Stimulated activated CD4-positive, alpha-beta T cell treated with anti-CD3 and anti-CD28 coated beads, Interleukin-2, amount 100 ng/mL, for 24 hours (primary cell): ENCODE results near the gene ATF7IP.
A peak's percentile ranks its signal among the peaks of the same experiment; 100 is the strongest.
"Not testable (repeated sequence)": the region's sequence is repeated elsewhere in the genome, so short reads cannot be mapped to it uniquely, and the experiment has no call there.

ENCODE experiments used
- DNase-seq, 2 donors: peaks; one replicate each; pipeline ENCODE4 v3.0.0-alpha.2; 2020

ATF7IP gene

DNA sequence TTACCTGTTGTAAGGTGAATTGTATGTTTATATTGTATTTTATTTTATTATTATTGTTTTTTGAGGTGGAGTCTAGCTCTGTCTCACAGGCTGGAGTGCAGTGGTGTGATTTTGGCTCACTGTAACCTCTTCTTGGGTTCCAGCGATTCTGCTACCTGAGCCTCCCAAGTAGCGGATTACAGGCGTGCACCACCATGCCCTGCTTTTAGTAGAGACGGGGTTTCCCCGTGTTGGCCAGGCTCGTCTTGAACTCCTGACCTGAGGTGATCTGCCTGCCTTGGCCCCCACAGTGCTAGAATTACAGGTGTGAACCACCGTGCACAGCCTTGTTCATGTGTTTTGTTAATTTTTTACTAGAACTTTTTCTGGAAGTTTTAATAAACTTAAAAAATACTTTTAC, 3.8 kb downstream of the ATF7IP start:
- DNase-seq, result no peak

DNA sequence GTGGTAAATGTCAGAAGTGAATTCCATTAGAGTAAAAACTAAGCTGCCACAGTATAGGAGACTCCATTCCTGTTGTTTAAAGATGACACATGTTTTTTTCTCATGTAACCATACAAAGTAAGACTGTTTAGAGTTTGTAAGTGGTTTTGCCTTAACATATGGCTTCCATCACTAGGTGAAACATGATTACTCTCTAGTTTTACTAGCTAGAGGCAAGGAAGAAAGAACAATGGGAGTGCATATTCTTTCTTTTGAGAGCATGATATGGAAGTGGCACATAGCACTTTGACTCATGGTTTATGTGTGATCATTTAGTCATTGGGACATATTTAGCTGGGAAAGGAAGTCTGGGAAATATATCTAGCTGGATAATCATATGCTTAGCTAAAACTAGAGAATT, 7.7 kb downstream of the ATF7IP start:
- no peak for DNase-seq

DNA sequence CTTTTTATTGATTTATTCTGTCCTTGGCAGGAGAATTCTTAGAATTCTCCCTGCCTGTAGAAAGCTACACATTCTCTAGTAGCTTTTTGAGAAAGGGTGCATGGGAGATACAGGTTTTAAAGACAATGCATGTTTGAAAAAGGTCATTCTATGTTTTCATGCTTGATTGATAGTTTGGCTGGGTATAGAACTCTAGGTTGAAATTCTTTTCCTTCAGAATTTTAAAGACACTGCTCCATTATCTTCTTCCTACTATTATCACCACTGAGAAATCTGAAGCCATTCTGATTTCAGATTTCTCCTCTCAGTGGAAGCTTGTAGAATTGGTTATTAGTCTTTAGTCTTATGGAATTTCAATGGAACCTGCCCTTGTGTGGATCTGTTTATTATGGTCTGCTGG, 14.0 kb downstream of the ATF7IP start:
- DNase-seq, result no peak

DNA sequence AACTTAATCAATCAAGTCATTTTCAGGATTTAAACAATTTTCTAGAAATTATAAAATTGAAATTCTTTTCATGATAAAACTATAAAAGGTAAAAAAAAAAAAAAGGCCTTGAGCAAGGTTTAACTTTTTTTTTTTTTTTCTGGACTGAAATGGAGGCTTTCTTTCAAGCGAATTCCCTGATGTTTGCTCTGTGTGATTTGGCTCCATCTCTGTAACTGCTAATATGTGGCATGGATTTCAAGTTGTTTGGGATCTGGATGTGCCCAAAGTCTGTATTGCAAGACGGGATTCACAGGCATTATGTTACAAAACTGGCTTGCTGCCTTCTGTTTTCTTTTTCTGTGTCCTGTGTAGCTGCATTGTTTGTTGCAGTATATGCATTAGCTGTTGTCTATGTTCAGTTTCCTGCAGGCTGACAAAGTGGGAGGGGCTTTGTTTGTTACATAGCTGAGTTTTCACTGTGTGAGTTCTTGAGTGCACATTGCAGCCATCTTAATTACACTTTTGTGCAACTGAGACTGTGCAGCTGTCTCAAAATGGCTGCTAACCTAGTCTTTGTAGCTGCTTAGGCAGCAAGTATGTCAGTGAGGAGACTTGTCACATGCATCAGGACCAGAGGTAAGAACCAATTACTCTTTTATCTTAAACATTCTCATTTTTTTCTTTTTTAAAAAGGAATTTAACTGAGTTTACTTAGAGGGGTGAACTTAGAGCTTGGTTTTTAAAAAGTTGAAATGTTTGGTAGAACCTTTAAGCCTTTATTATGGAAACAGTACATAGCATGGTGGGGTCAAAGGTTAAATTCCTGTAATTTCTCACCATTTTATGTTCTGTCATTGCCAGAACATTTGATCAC, 19.5 kb downstream of the ATF7IP start:
- peak; percentile 32 to 50 for DNase-seq

DNA sequence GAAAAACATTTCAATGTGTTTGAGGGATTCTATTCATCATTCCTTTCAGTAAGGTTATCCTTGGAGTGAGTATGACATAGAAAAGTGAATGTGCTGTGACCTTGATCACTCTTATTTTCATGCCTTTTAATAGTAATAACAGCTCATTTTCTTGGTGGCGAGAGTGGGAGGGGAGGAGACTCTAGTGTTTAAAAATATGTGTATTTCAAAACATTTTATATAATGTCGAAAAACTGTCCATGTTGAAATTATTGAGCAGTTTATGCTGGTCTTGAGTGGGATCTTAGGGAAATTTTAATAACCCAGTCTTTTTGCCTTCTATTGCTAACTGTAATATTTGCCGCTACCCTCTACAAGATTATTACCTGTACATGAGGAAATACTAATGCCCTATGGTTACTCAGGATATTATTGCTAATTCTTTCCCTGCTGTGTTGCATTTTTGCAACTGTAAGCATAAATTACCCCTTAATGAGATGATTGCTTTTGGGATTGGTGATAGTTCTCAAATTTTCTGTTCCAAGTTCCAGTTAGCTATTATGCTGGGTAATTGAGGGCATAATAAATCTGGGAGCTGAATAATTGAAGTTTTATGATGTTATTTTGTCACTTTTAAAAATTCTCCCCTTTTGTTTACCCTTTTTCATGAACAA, 21.9 kb downstream of the ATF7IP start:
- no peak for DNase-seq

DNA sequence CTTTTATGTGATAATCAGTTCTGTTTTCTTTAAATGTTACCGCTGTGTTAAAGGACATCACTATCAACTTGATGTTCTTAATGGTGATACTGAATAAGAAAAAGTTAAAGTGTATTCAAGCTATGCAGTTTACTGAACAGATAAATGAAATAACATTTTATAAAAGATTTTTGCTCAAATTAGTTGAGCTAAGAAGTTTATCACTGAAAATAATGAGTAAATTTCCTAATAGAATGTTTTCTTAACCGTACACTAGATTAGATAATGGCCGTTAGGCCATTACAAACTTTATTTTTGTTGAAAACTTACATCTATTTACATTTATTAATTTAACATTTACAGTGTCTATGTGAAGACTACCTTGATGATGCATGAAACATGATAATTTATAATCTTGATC, 25.0 kb downstream of the ATF7IP start:
- DNase-seq, result no peak

DNA sequence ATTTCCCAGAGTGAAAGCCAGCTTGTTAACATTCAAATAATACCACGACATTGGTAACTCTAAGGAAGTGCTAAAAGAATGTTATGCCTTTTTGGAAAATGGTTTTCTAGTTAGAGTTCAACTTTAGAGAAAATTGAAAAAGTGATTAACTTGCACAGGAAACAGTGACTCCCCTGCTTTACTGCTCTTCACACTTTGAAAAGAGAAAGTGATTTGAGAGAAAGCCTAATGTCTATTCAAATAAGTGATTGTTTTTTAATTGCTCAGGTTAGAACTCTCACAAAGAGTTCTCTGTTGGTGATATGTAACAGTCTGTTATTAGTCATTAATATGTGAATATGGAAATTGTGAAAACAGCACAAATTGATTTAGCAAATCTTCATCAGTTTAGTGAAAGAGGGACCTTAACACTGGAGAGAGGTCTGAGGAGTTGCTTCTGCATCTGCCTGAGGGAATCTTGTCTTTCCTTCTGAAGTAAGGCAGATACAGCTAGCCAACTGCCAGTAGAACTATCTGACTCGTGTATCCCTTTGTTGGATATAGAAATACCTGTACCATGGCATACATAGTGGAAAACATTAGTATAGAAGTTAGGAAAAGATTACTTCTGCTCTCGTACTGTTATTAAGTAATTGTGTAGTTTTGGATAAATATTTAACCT, 25.5 kb downstream of the ATF7IP start:
- no peak for DNase-seq

DNA sequence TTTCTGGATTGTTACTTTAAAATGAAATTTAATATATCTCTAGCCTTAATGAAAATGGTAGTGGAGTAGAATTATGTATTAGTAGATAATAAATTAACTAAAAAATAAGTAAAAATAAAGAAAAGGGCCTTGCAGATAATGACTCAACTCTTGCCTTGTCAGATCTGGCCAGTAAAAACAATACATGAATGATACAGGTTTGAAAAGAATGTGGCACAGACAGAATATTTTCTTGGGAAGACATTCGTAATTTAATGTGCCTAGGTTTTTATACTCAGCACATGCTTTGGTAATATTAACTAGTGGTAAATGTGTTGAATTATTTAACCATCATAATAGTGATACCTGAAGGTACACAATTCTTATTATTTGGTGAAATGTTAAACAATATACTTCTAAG, 28.3 kb downstream of the ATF7IP start:
- DNase-seq, result no peak

DNA sequence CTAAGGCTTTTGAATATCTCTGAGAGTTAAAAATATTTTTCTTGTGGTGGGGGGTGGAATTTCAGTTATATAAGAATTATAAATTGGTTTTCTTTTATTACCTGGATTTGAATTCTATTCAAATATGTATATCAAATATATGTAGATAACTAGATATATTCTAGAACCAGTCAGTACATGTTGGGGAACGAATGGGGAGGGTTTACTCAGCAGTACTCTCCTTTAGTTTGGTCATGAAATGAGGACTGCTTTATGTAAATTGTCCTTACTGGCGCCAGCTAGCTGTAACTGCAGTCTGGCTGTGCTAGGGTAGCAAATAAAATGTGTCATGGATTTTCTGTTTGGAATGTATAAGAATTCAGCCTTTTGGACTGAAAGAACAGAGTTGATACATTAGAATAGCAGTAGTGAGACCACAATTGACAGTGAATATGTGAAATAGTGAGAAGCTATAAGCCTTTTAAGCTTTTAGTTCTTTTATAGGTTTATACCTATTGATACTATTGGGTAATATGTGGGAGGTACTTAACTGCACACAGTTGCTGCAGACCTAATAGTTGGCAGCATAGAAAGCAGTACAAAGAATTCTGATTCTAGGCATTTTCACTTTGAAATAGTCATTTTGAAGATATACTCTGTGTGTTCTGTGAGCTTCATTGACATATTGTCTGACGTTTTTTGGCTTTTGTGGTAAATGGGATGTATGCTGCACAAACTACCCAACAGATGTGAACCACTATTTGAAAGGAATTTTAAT, 29.0 kb downstream of the ATF7IP start:
- DNase-seq, result peak in 1 of 2 donors; percentile 36

DNA sequence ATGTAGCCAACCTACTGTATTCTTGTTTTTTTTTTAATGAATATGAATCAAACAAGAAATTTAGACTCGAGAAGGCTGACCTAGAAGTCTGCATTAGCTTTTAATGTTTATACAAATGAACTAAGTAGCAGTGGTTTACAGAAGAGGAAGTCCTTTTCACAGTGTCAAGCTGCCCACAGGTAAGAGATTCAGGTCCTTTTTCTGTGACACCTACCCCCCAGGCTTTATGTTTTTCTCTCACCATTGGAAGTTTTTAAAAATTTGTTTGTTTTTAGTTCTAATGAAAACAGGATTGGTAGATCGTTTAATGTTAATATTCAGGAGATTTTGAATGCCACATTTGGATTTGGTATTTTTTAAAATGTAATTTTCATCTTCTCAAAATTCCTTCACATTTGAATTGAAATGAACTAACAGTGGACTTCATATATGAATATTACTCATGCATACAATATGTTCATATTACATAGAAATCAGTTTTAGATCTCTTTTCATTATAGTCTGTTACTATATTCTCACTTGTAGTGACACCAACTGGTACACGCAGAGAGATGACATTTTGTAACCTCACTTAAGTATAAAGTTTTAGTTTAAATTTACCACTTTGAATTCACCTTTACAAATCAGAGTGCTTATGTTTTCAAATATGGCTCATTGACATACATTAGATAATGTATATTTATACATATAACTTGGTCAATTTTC, 29.7 kb downstream of the ATF7IP start:
- DNase-seq, result no peak

DNA sequence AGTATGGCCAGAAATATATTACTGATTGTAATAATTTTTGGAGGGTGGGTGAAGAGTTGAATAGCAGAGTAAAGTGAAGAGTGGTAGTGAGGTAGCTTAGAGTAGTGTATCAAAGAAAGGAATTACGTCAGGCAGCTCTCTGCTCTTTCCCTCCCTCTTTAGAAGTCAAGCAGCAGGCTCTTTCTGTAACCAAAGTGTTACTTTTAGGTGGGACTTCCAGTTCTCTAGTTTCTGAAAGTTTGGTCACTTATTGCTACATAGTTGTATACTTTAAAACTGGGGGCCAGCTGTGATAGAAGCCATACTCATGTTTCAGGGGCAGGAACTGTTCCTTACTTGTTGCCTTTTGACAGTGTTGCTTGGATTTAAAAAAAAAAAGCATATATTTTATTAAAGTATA, 30.6 kb downstream of the ATF7IP start:
- no peak for DNase-seq

DNA sequence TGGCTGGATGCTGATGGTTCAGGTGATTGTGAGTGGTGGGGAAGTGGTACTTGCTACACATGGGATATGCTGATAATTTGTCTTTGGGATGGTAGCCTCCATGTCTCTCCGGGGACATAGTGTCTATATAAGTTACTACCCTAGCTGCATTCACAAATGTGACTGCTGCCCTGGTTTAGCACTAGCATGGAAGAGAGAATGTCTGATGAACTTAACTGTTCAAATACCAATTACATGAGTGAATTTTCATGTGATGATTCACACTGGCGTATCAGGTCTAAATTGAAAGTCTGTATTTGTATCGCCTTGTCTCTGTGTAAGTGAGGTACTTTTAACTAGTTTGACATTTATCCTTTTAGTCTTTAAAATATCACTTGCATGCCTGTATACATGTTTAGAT, 34.4 kb downstream of the ATF7IP start:
- DNase-seq, result no peak

DNA sequence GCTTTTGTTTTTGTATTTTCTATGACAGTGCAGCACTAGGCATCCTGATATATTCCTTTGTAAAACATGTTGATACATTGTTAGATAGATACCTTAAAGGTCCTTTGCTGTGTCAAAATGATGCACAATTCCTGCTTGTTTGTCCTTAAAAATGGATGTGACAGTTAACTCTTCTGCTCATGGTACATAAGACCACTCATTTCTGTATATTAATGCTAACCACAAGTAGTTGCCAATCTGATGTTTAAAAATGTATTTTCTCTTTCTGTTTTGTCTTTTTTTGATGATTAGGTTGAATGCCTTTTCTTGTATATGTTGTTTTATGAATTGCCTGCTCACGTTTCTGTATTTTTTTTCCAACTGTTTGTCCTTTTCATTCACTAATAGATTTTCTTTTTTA, 35.1 kb downstream of the ATF7IP start:
- DNase-seq, result no peak

DNA sequence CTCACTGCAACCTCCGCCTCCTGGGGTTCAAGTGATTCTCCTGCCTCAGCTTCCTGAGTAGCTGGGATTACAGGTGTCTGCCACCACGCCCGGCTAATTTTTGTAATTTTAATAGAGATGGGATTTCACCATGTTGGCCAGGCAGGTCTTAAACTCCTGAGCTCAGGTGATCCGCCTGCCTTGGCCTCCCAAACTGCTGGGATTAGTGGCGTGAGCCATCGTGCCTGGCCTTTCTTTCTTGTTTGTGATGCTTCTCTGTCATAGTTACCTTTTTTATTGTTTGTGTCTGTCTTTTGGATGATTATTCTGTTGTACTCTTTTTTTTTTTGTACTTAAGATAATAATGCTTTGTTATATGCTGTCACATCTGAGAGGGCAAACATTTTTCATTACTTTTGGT, 35.8 kb downstream of the ATF7IP start:
- DNase-seq, result not testable (repeated sequence)

DNA sequence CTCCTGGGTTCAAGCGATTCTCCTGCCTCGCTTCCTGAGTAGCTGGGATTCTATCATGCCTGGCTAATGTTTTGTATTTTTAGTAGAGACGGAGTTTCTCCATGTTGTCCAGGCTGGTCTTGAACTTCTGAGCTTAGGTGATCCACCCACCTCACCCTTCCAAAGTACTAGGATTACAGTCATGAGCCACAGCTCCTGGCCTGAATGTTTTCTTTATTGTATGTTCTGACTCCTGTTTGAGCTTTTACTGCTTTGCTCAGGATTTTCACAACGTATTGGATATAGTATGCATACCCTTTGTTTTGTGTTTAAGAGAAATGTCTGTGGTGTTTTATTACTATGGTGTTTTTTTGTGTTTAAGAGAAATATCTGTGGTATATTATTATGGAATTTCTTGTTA, 37.2 kb downstream of the ATF7IP start:
- DNase-seq, result no peak

DNA sequence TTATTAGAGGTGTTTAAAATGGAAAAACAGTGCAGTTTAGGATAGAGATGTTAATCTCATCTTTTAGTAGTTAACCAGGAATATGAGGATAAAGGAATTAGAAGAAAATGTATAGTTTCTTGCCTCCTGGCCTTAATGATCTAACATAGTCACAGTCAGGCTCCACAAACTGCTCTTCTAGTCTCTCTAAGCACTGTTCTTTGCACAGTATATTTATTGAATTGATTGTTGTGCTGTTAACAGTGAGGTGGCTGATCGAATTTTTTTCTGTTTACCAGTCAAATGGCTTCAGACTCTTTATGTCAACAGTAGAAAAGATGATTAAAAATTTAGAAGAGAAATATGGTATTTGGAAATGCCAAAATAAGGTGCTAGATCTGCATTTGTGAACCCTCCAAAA, 37.8 kb downstream of the ATF7IP start:
- no peak for DNase-seq

DNA sequence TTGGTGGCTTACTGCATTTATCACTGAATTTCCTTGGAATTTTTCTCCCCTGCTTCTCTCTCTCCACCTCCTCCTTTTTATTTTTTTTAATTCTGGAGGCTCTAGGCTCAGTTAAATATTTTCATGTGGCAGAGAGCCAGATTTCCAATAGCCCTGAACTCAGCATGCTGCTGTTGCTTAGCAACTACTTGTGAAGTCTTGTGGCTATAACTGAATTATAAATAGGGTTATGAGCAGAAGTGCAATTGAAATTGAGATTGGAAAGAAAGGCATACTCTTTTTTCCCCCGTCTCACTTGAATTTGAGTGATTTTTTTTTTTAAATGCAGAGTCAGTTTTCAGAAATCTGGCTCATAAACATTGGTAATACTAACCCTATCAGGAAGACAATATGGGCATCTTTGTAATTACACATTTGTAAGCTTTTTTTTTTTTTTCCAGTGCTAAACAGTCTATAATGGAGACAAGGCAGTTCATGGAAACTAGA, 38.3 kb downstream of the ATF7IP start:
- no peak for DNase-seq

DNA sequence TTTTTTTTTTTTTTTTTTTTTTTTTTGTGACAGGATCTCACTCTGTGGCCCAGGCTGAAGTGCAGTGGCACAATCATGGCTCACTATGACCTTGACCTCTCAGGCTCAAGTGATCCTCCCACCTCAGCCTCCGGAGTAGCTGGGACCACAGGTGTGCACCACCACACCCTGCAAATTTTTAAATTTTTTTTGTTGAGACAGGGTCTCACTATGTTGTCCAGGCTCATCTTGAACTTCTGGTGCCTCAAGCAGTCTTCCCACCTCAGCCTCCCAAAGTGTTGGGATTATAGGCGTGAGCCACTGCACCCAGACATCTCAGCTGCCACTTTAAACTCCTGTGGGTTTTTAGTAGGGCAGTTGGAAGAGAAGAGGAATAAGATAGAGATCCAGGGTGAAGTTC, 39.9 kb downstream of the ATF7IP start:
- not testable (repeated sequence) for DNase-seq

DNA sequence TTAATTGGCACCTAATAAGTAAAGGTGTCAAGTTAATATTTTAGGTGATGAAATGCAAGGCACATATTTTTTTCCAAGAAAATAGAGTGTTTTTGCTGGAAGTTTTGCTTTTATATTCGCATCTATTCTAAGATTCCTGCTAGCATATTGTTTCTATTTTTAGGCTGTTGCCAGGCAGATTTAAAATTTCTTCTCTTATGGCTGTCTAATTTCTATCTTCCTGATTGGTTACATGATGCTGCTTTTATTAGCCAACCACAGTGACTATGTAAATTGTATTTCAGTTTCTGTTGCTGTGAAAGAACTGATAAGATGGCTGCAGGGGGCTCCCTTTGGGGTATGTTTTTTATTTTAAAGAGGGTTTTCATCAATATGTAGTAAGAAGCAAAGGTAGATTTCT, 42.7 kb downstream of the ATF7IP start:
- no peak for DNase-seq

DNA sequence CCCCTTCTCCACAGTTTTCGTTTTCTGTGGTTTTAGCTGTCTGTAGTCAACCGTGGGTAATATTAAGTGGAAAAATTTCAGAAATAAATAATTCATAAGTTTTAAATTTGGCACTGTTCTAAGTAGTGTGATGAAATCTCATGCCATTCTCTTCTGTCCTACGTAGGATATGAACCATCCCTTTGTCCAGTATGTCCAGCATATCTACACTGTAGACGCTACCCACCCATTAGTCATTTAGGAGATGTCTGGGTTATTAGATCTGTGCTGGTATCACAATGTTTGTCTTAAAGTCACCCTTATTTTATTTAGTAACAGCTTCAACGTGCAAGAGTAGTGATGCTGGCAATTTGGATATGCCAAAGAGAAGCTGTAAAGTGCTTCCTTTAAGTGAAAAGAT, 44.7 kb downstream of the ATF7IP start:
- DNase-seq, result no peak

DNA sequence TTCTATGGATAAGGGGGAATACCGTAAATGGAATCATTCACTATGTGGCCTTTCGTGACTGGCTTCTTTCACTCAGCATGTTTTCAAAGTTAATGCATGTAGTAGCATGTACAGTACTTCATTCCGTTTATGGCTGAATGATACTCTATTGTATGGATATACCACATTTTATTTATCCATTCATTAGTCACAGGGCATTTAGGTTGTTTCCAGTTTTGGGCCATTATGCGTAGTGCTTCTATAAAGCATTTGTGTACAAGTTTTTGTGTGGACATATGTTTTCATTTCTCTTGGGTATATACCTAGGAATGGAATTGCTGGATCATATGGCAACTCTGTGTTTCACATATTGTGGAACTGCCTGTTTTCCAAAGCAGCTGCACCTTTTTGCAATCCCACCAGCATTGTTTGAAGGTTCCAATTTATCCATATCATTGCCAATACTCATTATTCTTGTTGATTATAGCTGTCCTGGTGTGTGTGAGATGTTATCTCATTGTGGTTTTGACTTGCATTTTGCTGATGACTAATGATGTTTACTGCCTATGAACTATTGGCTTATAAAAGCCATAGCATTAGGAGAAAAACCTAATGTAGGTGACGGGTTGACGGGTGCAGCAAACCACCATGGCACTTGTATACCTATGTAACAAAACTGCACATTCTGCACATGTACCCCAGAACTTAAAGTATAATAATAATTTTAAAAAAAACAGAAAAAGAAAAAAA, 45.5 kb downstream of the ATF7IP start:
- DNase-seq, result no peak

DNA sequence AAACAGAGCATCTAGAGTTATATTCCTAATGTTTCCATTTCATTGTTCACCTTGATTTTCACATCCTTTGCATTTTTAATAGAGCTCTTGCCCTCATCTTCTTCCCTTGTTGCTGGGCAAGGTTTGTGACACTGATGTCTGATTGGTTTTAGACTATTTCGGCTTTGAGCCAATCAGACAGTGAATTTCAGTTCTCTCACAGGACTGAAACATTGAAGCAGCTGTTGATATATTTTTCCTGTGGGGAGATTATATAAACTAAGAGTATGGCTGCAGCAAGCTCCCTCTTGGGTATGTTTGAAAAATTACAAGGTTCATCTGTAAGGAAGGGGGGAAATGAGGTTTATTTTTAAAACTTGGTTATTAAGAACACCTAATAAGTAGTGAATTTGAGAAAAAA, 51.2 kb downstream of the ATF7IP start:
- no peak for DNase-seq
